GM21381 (cell line): ENCODE measurements around the gene JMJD6.

ENCODE experiments used
- ATAC-seq: cut with Tn5 transposase; IDR thresholded peaks from one replicate; pipeline ENCODE4 v1.9.1; 2021; ENCODE audit warnings: mild to moderate bottlenecking, moderate library complexity; ENCODE audit not compliant: unreplicated experiment

JMJD6 gene

GRCh38 chr17:76683011-76683755 is 43.2 kb downstream of the JMJD6 start:
- no peak for ATAC-seq

GRCh38 chr17:76682296-76682695 is 44.1 kb downstream of the JMJD6 start:
- ATAC-seq: no peak

GRCh38 chr17:76681222-76682137 is 44.9 kb downstream of the JMJD6 start:
- ATAC-seq: no peak

GRCh38 chr17:76679239-76679638 is 47.2 kb downstream of the JMJD6 start:
- ATAC-seq: no peak

GRCh38 chr17:76678330-76678729 is 48.1 kb downstream of the JMJD6 start:
- ATAC-seq: no peak

GRCh38 chr17:76677406-76677805 is 49.0 kb downstream of the JMJD6 start:
- ATAC-seq: no peak

GRCh38 chr17:76676629-76677028 is 49.8 kb downstream of the JMJD6 start:
- no peak for ATAC-seq

- no peak for ATAC-seq
These were observed 50.8 kb downstream of the JMJD6 start for GRCh38 chr17:76675648-76676047.

GRCh38 chr17:76674600-76674999 is 51.8 kb downstream of the JMJD6 start:
- ATAC-seq: no peak

GRCh38 chr17:76673729-76674128 is 52.7 kb downstream of the JMJD6 start:
- no peak for ATAC-seq

- no peak for ATAC-seq
These were observed 53.5 kb downstream of the JMJD6 start for GRCh38 chr17:76672892-76673291.

- ATAC-seq: no peak
These were observed 54.0 kb downstream of the JMJD6 start for GRCh38 chr17:76672270-76672851.

- peak; percentile 4 for ATAC-seq
These were observed 54.5 kb downstream of the JMJD6 start for GRCh38 chr17:76671912-76672262.

GRCh38 chr17:76671123-76671911 is 55.1 kb downstream of the JMJD6 start:
- peak; percentile 99 for ATAC-seq

GRCh38 chr17:76670718-76671122 is 55.7 kb downstream of the JMJD6 start:
- no peak for ATAC-seq

GRCh38 chr17:76670020-76670717 is 56.2 kb downstream of the JMJD6 start:
- ATAC-seq: no peak
